ENCODE results near the gene ZNF562. TPM values are rescaled to one million over a fixed set of nuclear protein-coding genes. Genes with fewer than 3 reads are reported as not detected.

The ZNF562 gene
- total RNA-seq, 1 experiment from 2014 or later, result 27.3 TPM

GRCh38 chr19:9644472-9644871 is 30.4 kb downstream of the ZNF562 start:
- DNase-seq (ENCODE audit: low spot score), result no peak

GRCh38 chr19:9641810-9642209 is 33.1 kb downstream of the ZNF562 start:
- no peak for DNase-seq (ENCODE audit: low spot score)

- no peak for DNase-seq (ENCODE audit: low spot score)
These were observed 33.9 kb downstream of the ZNF562 start for GRCh38 chr19:9640956-9641355.

GRCh38 chr19:9636018-9636417 is 38.9 kb downstream of the ZNF562 start:
- no peak for DNase-seq (ENCODE audit: low spot score)

- no peak for DNase-seq (ENCODE audit: low spot score)
These were observed 47.0 kb downstream of the ZNF562 start for GRCh38 chr19:9627856-9628255.

GRCh38 chr19:9622531-9622930 is 52.4 kb downstream of the ZNF562 start:
- no peak for DNase-seq (ENCODE audit: low spot score)

- DNase-seq (ENCODE audit: low spot score), result peak; percentile 75
These were observed 53.5 kb downstream of the ZNF562 start, which contains the start of gene ZNF561 for GRCh38 chr19:9621156-9622037. TSS of gene ZNF561 (minus strand) at chr19:9621232. CDS start at chr19:9619456, 1,776 bp downstream.

- no peak for DNase-seq (ENCODE audit: low spot score)
These were observed 54.1 kb downstream of the ZNF562 start for GRCh38 chr19:9620842-9621155.

- no peak for DNase-seq (ENCODE audit: low spot score)
These were observed 59.1 kb downstream of the ZNF562 start for GRCh38 chr19:9615844-9616243.

- no peak for DNase-seq (ENCODE audit: low spot score)
These were observed 64.3 kb downstream of the ZNF562 start for GRCh38 chr19:9610484-9611113.

GRCh38 chr19:9608912-9609311 is 66.0 kb downstream of the ZNF562 start:
- no peak for DNase-seq (ENCODE audit: low spot score)

- peak; percentile 47 for DNase-seq (ENCODE audit: low spot score)
These were observed 77.9 kb downstream of the ZNF562 start for GRCh38 chr19:9597027-9597426.

Other genes with a start within 250 kb of the ZNF562 start
- 3.4 and 5.2 TPM in 2 replicates for gene ZNF266, start 239.5 kb downstream of the ZNF562 start, total RNA-seq (2014; rRNA removed; shearing (Covaris generic))
- gene ZNF560, start 176.5 kb downstream of the ZNF562 start, total RNA-seq (2014; rRNA removed; shearing (Covaris generic)), result not detected in 2 replicates
- gene ZNF426, start 136.5 kb downstream of the ZNF562 start, total RNA-seq (2014; rRNA removed; shearing (Covaris generic)), result 1.4 and 2.3 TPM in 2 replicates
- 21.5 and 26.6 TPM in 2 replicates for gene ZNF121, start 90.6 kb downstream of the ZNF562 start, total RNA-seq (2014; rRNA removed; shearing (Covaris generic))
- gene ZNF561, start 53.9 kb downstream of the ZNF562 start, total RNA-seq (2014; rRNA removed; shearing (Covaris generic)), result 4.7 and 11.3 TPM in 2 replicates
- gene ZNF846, start 93.6 kb upstream of the ZNF562 start, total RNA-seq (2014; rRNA removed; shearing (Covaris generic)), result 4.6 and 4.8 TPM in 2 replicates
- 31.8 and 40.7 TPM in 2 replicates for gene FBXL12, start 144.0 kb upstream of the ZNF562 start, total RNA-seq (2014; rRNA removed; shearing (Covaris generic))
- 187 and 200 TPM in 2 replicates for gene UBL5, start 152.8 kb upstream of the ZNF562 start, total RNA-seq (2014; rRNA removed; shearing (Covaris generic))
- gene PIN1, start 160.2 kb upstream of the ZNF562 start, total RNA-seq (2014; rRNA removed; shearing (Covaris generic)), result 188 and 189 TPM in 2 replicates